ENCODE measurements around the gene PNLIPRP3.

PNLIPRP3 gene

DNA sequence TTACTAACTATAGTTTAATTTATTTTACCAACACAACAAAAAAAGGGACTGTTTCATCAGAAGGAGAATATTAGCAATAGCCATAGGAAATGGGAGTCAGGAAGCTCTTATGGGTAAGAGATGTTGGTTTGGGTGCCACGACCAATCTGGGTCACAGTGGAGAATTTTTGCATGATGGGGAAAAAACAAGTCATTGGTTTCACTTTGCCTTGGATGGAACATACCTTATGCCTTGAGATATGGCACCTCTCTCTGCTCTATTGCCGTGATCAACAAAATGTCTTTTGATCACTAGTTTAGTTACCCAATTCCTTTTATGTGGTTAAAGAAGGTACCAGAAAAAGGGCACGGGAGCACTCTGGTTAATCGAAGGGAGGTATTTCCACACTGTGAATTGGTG, 48.2 kb downstream of the PNLIPRP3 start:
- TF ChIP-seq, protein P1, sequence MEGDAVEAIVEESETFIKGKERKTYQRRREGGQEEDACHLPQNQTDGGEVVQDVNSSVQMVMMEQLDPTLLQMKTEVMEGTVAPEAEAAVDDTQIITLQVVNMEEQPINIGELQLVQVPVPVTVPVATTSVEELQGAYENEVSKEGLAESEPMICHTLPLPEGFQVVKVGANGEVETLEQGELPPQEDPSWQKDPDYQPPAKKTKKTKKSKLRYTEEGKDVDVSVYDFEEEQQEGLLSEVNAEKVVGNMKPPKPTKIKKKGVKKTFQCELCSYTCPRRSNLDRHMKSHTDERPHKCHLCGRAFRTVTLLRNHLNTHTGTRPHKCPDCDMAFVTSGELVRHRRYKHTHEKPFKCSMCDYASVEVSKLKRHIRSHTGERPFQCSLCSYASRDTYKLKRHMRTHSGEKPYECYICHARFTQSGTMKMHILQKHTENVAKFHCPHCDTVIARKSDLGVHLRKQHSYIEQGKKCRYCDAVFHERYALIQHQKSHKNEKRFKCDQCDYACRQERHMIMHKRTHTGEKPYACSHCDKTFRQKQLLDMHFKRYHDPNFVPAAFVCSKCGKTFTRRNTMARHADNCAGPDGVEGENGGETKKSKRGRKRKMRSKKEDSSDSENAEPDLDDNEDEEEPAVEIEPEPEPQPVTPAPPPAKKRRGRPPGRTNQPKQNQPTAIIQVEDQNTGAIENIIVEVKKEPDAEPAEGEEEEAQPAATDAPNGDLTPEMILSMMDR (IDR thresholded peaks at IDR 0.05; ENCODE audit: insufficient read depth, low read depth, low read length, missing control alignments): no peak
- DNase-seq (ENCODE audit: low read depth): no peak

DNA sequence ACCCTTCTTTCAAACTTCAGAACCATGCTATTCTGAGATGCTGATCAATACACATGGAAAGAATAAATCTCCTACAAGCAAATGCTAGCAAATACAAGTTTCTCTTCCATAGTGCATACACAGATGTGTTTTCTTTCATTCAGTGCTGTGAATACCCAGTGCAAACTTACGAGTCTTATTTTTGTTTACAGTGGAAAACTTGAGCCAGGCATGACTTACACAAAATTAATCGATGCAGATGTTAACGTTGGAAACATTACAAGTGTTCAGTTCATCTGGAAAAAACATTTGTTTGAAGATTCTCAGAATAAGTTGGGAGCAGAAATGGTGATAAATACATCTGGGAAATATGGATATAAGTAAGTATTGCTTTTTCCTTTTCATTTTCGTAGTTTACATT, 48.8 kb downstream of the PNLIPRP3 start:
- DNase-seq (ENCODE audit: low read depth): no peak
- no peak overlapping the region for H3K4me3 ChIP-seq (ENCODE audit: low read depth, low read length)
- TF ChIP-seq, protein P1 (IDR thresholded peaks at IDR 0.05; ENCODE audit: insufficient read depth, low read depth, low read length, missing control alignments): no peak

More for the DNA sequence above, 48.2 kb downstream of the PNLIPRP3 start:
- no peak overlapping the region for H3K4me3 ChIP-seq (ENCODE audit: low read depth, low read length)

DNA sequence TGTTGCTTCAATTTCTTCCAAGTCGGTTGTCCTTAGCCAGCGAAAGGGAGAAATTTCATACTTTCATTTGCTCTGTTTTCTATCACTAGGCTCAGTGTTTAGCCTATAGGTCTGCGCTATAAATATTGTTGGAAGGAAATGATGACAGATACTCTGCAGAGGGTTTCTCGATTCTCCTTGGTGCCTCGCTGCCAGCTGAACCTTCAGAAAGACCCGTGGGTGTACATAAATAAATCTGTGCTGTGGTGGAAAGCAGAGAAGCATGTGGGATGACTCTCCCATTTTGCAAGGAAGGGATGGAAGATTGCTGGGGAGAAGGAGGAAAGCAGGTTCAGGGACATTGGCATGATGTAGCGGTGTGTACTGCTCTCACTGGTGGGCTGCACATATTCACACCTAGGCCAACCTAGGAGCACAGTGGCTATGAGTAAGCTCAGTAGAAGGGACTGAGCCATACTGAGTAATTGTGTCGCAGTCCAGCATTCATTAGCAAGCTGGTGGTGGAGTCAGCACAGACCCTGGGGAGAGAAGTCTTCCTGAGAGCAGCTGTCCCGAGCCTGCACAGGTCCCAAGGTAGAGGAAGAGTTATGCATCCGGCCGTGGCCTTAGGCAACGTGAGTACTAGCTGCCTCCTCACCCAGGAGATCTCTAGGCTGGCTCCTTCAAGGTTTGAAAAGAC, 50.5 kb downstream of the PNLIPRP3 start:
- no peak overlapping the region for H3K4me3 ChIP-seq (ENCODE audit: low read depth, low read length)
- TF ChIP-seq, protein P1 (IDR thresholded peaks at IDR 0.05; ENCODE audit: insufficient read depth, low read depth, low read length, missing control alignments): no peak
- no peak for DNase-seq (ENCODE audit: low read depth)

DNA sequence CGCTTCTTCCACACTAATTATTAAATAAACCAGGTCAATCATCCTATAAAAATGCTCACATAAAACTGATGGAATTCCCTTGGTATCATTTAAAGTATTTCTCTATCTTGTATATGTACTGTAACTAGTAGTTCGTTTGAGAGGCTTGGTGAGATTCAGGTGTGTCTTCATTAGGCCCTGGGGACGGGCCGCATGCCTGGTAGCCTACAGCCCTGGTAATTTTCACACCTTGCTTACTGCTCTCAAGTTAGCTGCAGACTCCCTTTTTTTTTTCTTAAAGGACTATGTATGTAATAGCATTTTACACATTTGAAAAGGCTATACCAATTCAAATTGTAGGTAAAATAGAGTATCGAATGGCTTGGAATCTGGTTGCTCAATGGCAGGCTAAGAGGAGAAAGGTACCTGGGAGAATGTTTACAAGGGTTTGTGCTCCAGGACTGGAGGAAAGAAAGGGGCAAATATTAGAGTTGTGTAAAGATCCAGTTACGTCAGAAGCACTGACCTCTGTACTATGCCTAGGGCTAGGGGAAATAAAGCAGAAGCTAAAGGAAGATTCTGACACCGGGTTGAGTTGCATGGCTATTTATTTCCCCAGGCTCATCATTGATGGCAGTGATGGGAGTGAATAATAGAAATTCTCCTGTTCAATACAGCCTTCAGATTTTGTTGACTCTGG, 59.3 kb downstream of the PNLIPRP3 start:
- no peak overlapping the region for H3K4me3 ChIP-seq (ENCODE audit: low read depth, low read length)
- TF ChIP-seq, protein P1 (IDR thresholded peaks at IDR 0.05; ENCODE audit: insufficient read depth, low read depth, low read length, missing control alignments): no peak
- no peak for DNase-seq (ENCODE audit: low read depth)

DNA sequence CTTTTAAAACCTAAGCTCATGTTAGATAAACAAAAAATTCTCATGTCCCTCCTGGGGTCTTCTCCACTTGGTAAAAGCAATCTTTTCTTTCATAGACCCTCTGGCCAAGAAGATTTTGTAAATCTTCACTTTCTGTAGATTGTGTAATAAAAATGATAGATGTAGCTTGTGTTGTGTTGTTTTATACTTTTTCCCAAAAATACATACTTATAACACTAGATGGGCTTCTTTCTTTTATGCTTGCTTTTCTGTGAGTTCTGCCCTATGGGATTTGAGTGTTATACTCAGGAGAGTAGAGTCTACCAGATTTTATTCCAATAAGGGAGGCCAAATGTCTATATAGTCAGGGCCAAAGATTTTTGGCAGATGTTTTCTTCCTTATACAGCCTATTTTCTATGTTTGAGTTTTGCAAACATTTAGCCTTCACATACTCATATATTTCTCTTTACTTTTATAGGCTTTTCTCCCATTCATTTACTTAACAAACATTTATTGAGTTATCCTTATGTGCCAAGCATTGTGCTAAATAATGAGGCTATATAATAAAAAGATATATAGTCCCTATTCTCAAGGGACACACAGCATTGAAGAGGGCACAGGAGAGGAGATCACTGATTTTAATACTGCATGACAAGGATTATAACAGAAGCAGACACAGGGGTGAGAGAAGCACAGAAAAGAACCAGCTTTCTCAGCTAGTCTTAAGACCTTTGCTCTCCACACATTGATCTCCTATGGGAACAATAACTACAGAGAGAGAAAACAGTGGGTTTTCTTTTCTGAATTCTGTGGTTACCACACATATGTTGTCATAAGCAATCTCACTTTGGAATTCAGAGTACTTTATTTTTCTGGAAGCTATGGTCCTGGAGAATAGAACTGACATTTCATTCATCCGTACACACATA, 60.1 kb downstream of the PNLIPRP3 start:
- TF ChIP-seq, protein P1 (IDR thresholded peaks at IDR 0.05; ENCODE audit: insufficient read depth, low read depth, low read length, missing control alignments): no peak
- no peak for DNase-seq (ENCODE audit: low read depth)
- H3K4me3 ChIP-seq (ENCODE audit: low read depth, low read length): no peak overlapping the region

DNA sequence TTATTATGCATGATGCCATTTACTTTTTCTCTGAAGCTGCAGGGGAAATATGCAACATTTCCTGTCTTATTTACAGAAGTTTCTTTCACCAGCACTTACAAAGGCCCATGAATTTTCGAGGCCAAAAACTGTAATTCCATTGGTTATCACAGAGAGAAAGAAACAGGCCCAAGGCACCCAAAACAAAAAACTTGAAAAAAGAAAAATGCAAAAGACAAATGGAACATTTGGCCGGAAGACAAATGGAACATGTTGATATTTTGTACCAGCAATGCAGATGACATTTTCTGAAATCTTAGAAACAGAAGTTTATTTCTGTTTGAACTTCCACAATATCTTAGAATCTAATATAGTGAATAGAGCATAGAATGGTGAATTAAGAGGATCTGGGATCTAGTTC, 61.8 kb downstream of the PNLIPRP3 start:
- TF ChIP-seq, protein P1 (IDR thresholded peaks at IDR 0.05; ENCODE audit: insufficient read depth, low read depth, low read length, missing control alignments): no peak

More for the DNA sequence above, 61.8 kb downstream of the PNLIPRP3 start:
- no peak overlapping the region for H3K4me3 ChIP-seq (ENCODE audit: low read depth, low read length)
- no peak for DNase-seq (ENCODE audit: low read depth)

Measured in GM12865 (cell line).